ENCODE results near the gene RETREG3.
"Not testable (repeated sequence)": the region's sequence is repeated elsewhere in the genome, so short reads cannot be mapped to it uniquely, and the experiment has no call there.

RETREG3 gene
- 130 reads per million, percentile 87 among the genes with 10 or more reads in this experiment for total RNA-seq

DNA sequence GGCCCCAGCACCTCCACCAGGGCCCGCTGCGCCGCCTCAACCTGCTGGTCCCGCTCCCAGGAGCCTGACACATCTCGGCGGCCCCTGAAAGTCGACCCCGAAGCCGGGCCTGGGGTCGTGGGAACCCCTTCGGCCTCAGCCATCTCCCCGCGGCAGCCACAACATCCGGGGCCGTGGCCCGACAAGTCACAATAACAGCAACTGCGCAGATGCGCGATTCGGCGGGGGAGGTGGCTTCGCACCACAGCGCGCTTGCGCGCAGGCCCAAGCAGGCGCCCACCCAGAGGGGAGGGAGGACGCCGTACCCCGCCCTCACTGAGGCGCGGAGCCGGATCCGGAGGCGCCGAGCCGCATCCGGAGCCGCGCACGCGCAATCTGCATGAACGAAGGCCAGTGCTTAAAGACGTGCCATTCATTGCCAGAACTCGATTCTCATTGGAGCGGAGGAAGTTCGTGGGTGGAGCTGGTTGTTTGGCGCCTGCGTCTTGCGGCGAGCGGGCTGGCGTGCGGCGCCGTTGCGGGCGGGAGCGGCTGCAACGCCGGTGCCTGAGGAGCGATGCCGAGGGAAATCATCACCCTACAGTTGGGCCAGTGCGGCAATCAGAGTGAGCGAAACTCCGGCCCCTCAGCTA lies at the start of gene RETREG3, which contains the start of gene TUBG1:
Gene RETREG3 (minus strand): TSS at position 193 of the 632 bp plus-strand sequence. CDS start 50 bp downstream, at position 143.
Gene TUBG1 (plus strand): TSS at position 502 of the 632 bp plus-strand sequence. CDS start 55 bp downstream, at position 557.
- peak; percentile 99 for DNase-seq

GRCh38 chr17:42657824-42658588 lies 48.8 kb upstream of the RETREG3 start:
- no peak for DNase-seq

DNA sequence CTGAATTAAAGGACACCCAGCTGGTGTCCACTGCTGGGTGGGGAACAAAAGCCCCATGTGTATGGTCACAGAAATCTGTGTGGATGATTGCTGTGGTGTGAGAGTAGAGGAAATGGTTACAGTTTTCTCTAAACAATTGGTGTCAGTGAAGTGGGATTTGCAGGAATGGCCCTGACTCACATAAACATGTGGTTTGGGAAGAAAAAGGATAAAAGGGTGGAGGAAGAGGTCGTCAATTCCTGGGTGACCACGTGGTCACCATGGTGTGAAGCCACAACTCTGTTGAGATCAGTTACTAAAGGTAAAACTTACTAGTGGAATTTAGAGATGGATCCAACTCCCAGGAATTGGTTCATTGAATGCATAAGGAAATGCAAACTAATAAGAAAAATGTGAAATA lies 46.4 kb upstream of the RETREG3 start:
- DNase-seq: no peak

GRCh38 chr17:42653179-42654124 lies 44.3 kb upstream of the RETREG3 start:
- no peak for DNase-seq

DNA sequence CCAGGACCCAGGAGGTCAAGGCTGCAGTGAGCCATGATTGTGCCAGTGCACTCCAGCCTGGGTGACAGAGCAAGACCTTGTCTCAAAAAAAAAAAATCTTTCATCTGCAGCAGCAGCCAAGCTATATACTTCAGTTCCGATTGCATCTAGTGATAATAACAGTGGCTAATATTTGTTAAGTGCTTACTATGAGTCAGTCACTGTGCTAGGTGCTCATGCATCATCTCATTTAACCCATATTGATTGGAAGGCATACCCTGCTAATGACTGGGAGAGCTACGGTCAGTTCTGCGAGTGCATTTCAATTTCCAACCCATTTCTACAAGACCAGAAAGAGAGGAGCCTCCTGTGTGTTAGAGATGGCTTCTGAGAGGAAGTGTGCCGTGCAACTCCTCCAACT lies 42.2 kb upstream of the RETREG3 start:
- no peak for DNase-seq

GRCh38 chr17:42647778-42648177 lies 38.6 kb upstream of the RETREG3 start:
- DNase-seq: no peak

DNA sequence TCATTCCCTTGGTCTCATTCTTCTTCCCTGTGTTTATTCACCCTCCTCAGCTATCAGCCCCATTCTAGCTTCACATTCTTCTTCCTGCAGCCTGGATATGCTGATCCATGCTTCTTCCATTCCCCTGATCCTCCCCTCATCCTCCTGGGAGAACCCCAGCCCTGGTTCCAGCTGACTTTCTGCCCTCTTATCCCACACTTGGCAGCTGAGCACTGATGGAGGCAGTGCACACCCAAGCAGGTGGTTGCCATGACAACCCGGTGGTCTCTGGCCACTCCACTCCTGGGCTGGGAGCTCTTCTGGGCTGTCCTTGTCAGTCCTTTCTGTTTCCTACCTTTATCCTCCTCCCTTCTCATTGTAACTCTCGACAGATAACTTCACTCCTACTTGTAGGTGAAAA lies 33.2 kb upstream of the RETREG3 start:
- no peak for DNase-seq

- no peak for DNase-seq
Observed at GRCh38 chr17:42640121-42640520, 30.9 kb upstream of the RETREG3 start.

DNA sequence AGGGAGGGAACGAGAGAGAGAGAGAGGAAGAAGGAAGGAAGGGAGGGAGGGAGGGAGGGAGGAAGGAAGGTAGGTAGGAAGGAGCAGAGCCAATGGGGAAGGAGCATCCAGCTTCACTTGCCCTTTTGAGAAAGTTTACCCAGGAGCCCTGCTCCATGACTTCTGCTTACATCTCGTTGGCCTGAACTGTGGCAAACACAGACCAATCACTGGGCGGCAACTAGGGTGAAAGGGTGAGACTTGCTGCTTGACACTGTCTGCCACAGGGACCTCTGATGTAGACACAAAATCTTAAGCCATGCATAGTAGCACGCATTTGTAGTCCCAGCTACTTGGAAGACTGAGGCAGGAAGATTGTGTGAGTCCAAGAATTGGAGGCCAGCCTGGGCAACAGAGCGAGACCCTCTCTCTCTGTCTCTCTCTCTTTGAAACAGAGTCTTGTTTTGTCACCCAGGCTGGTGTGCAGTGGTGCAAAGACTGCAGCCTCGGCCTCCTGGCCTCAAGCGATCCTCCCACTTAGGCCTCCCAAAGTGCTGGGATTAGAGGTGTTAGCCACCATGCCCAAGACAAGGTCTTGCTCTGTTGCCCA lies 30.4 kb upstream of the RETREG3 start:
- DNase-seq: no peak

DNA sequence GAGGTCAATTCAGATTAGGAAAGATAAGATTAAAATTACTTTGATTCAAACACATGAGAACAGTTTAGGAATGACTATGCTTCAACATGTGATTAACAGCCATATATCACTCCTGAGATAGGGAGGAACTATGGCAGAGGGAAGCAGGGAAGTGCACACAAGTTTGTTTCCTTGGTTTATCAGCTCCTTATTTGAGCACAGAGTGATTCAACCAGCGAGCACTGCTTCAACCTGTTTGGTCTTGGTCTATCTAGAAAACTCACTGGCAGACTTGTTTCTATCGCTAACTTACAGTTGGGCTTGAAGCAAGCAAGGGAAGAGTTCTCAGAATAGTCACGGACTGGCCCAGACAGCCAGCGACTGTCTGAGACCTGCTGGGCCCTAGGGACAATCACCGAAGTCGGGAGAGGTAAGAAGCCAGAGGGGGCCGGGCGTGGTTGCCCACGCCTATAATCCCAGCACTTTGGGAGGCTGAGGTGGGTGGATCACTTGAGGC lies 23.8 kb upstream of the RETREG3 start:
- no peak for DNase-seq

DNA sequence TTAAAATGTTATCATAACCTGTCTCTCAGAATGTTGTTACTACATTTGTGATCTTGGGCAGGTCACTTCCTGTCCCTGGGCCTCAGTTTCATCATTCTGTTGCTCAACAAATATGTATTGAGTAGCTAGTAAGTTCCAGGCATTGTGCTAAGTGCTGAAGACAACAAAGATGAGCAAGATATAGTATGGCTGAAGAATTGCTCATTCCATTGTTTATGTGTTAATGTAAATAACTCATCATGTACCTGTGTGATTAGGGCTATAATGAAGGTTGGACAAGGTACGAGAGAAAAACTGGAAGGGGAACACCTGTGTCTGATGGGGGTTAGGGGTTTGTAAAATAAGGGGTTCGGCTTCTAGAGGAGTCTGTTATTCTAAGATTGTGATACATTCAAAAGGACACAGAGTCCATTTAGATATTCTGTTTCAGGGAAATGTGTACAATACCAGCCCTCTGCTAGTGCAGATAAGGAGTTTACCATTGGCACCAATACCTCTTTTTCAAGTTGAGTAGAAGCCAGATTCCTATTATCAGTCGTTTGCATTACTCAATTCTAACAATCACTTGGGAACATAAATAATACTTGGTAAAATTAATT lies 20.3 kb upstream of the RETREG3 start:
- DNase-seq: no peak

DNA sequence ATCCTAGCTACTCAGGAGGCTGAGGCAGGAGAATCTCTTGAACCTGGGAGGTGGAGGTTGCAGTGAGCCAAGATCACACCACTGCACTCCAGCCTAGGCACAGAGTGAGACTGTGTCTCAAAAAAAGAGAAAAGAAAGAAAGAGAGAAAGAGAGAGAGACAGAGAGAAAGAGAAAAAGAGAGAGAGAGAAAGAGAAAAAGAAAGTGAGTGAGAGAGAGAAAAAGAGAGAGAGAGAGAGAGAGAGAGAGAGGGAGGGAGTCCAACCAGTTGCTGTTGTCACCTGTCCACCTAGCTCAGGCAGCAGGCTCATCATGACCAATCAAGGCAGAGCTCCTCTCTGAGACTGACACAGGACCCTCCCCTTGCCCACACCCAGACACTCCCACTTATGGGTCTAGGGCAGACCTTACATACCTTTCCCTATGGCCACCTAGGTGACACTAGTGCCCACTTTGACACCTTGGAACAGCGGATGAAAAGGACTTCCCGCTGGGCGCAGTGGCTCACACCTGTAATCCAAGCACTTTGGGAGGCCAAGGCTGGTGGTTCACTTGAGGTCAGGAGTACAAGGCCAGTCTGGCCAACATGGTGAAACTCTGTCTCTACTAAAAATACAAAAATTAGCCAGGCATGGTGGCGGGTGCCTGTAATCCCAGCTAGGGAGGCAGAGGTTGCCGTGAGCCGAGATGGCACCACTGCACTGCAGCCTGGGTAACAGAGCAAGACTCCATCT lies 18.0 kb upstream of the RETREG3 start:
- not testable (repeated sequence) for DNase-seq

DNA sequence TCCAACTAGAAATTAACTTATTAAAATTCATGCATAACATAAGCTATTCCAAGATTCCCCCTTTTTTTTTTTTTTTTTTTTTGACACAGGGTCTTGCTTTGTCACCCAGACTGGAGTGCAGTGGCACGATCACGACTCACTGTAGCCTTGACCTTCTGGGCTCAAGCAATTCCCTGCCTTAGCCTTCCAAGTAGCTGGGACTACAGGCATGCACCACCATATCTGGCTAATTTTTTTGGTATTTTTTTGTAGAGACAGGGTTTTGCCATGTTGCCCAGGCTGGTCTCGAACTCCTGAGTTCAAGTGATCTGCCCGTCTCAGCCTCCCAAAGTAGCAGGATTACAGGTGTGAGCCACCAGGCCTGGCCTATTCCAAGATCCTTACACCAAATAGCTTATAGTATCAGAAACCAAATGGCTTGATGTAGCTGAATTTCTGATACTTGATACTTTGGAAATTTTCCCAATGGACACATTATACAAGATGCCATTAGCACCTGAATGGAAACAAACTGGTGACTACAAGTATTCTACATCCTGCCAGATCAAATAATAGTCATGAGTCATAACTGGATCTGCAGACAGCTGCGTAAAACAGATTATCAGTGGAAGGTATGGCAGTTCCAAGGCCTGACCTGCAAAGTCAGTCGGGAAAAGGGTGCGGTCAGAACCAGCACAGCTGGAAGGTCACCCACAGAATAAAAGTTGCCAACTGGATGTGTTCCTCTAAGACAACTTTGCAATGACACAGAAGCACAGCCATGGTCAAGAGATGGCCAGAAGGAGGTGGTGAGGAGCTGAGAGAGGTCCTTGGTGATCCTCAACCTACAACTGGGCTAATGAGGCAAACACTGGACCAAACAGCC lies 14.8 kb upstream of the RETREG3 start:
- no peak for DNase-seq

DNA sequence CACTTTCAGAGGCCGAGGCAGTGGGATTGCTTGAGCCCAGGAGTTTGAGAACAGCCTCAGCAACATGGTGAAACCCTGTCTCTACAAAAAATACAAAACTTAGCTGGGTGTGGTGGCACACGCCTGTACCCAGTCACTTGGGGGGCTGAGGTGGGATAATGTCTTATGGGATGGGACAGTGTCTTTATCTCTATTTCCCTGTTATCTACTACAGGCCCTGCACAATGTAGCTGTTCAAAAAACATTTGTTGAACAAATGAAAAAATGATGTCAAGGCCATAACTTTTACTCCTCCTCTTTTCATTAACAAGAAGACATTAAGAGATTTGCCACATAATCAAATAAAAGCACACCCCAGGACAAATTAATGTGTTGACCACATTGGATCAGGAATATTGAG lies 14.1 kb upstream of the RETREG3 start:
- DNase-seq: no peak

DNA sequence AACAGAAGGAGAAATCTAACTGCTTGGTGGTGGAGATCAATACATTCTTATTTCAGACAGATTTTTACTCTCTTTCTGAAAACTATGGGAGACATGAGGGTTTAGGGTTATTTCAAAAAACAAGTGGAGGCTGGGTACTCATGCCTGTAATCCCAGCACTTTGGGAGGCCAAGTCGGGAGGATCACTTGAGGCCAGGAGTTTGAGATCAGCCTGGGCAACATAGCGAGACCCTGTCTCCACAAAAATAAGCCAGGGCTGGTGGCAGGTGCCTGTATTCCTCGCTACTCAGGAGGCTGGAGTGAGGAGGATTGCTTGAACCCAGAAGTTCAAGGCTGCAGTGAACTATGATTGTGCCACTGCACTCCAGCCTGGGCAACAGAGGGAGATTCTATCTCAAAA lies 12.8 kb upstream of the RETREG3 start:
- DNase-seq: not testable (repeated sequence)

- no peak for DNase-seq
Observed at GRCh38 chr17:42618442-42619150, 9.4 kb upstream of the RETREG3 start.

GRCh38 chr17:42617956-42618431 lies 8.8 kb upstream of the RETREG3 start:
- no peak for DNase-seq

GRCh38 chr17:42613699-42614295 lies 4.6 kb upstream of the RETREG3 start:
- DNase-seq: no peak

- DNase-seq: no peak
Observed at GRCh38 chr17:42612013-42612412, 2.8 kb upstream of the RETREG3 start.

Measured in effector CD4-positive, alpha-beta T cell (primary cell).